Ovary (tissue), 10 donors: Measurements from ENCODE around the gene SERINC5. TPM values are rescaled to one million over a fixed set of nuclear protein-coding genes. Genes with fewer than 3 reads are reported as not detected.
"Not testable (repeated sequence)": the region's sequence is repeated elsewhere in the genome, so short reads cannot be mapped to it uniquely, and the experiment has no call there.

Source experiments
- DNase-seq, 5 donors: peaks; one replicate each; pipeline ENCODE4 v3.0.0-alpha.2; 2019 to 2020
- H3K27ac ChIP-seq, 2 donors: fragments of 200-600 bp; one replicate each; pipeline versions ENCODE4 v1.5.1 to v1.8.0; 2019 to 2022
- H3K27me3 ChIP-seq: fragments of 200-600 bp; one replicate; pipeline ENCODE4 v1.8.0; 2022
- H3K36me3 ChIP-seq: fragments of 200-600 bp; sonication (generic); one replicate; pipeline ENCODE4 v1.5.1; 2019
- H3K4me1 ChIP-seq: one replicate; pipeline ENCODE4 v1.8.1; 2013; ENCODE audit warnings: mild to moderate bottlenecking, moderate library complexity; ENCODE audit not compliant: insufficient read depth
- H3K4me3 ChIP-seq: fragments of 200-600 bp; sonication (generic); one replicate; pipeline ENCODE4 v1.5.1; 2017
- H3K9me3 ChIP-seq, 2 donors: fragments of 200-600 bp in 1 of 2; sonication (generic) in 1 of 2; one replicate each; pipeline versions ENCODE4 v1.5.1 to v1.8.1; 2013 to 2019; ENCODE audit warnings: mild to moderate bottlenecking in 1 of 2, moderate library complexity in 1 of 2
- EP300 ChIP-seq: sonication (generic); formaldehyde crosslinking; IDR thresholded peaks from one replicate; pipeline ENCODE4 v1.6.1; 2017; ENCODE audit warnings: antibody characterized with exemption
- POLR2A ChIP-seq: fragments of 450-650 bp; IDR thresholded peaks from one replicate; pipeline ENCODE4 v1.6.1; 2017; ENCODE audit warnings: antibody characterized with exemption, mild to moderate bottlenecking, moderate library complexity
- WGBS, 3 donors: extraction: QIAGEN DNeasy Blood & Tissue Kit in 1 of 3; methylation state at CpG; one replicate each; pipeline versions ENCODE4 v1.1.5 to v1.1.7; 2013 to 2017; 5-methylcytosine and 5-hydroxymethylcytosine counted together
- intact Hi-C, 4 donors: fragments of 100-400 bp; cut with DNase I; formaldehyde crosslinking; loops; one replicate each; pipeline versions ENCODE4 v1.11.0 to v1.15.1; 2022 to 2023
- long read RNA-seq, 3 donors: library from polyadenylated mRNA in 2 of 3; unstranded in 2 of 3; transcript quantifications; one replicate each; pipeline ENCODE4 v2.0.0 and lab custom pipeline, GENCODE V29; 2021 to 2026
- polyA plus RNA-seq, 2 donors: library from polyadenylated mRNA; stranded (reverse); fragments of 200-250 nt in 1 of 2; fragments of 350-450 nt in 1 of 2; fragmentation: Illumina TruSeq in 1 of 2; extraction: RNeasy Lipid Tissue Mini Kit (QIAGEN cat#74804) in 1 of 2; gene quantifications; one replicate each; pipeline ENCODE4 v1.2.3, GENCODE V29; 2013 to 2014
- total RNA-seq, 7 donors: library from RNA; depleted of rRNA in 2 of 7; stranded (reverse); fragments of >200 nt in 2 of 7; fragmentation: NEBNext Ultra II Directional in 3 of 7; extraction: Animal tissue kit (Norgen Biotek cat#: 25700) in 3 of 7; gene quantifications; one replicate each; pipeline versions ENCODE4 v1.1.0 to v1.2.4, GENCODE V29; 2016 to 2023
- TF ChIP-seq, protein P1 (sequence below), 3 donors: fragments of 450-650 bp in 2 of 3; fragments of 200-600 bp in 1 of 3; IDR thresholded peaks; one replicate each; pipeline versions ENCODE4 v1.5.1 to v1.8.0; 2016 to 2022; ENCODE audit warnings: antibody characterized with exemption in 3 of 3, mild to moderate bottlenecking in 1 of 3
- donor health status: DM: no; HTN: no; CAD: no; lungs with moderate emphysema.
- donor health status: DM: no; HTN: no; CAD: no.
- donor health status: Bipolar disorder and iron deficiency.
- donor health status: DM: yes; HTN: yes; CAD: no.
- donor health status: DM: no; HTN: no; CAD: no.
- donor health status: DM: yes; HTN: yes; CAD: no.

Gene SERINC5
- total RNA-seq, result 10 to 100 TPM; 20.0 to 88.7 (median 49.7) TPM
- 10 to 100 TPM; 12.7 to 19.1 TPM for polyA plus RNA-seq
- long read RNA-seq, donor 1, full-length matches to known transcripts, result 38 of 125 reads
- long read RNA-seq, donor 1, partial matches to known transcripts, result 51 of 125 reads
- long read RNA-seq, donor 1, other reads (novel, unspliced or antisense), result 36 of 125 reads
- long read RNA-seq, donor 2, full-length matches to known transcripts, result 46 of 88 reads
- long read RNA-seq, donor 2, partial matches to known transcripts, result 42 of 88 reads
- long read RNA-seq, donor 2, other reads (novel, unspliced or antisense), result 0 of 88 reads
- long read RNA-seq, donor 3, full-length matches to known transcripts, result 3 of 22 reads
- long read RNA-seq, donor 3, partial matches to known transcripts, result 4 of 22 reads
- long read RNA-seq, donor 3, other reads (novel, unspliced or antisense), result 15 of 22 reads

DNA sequence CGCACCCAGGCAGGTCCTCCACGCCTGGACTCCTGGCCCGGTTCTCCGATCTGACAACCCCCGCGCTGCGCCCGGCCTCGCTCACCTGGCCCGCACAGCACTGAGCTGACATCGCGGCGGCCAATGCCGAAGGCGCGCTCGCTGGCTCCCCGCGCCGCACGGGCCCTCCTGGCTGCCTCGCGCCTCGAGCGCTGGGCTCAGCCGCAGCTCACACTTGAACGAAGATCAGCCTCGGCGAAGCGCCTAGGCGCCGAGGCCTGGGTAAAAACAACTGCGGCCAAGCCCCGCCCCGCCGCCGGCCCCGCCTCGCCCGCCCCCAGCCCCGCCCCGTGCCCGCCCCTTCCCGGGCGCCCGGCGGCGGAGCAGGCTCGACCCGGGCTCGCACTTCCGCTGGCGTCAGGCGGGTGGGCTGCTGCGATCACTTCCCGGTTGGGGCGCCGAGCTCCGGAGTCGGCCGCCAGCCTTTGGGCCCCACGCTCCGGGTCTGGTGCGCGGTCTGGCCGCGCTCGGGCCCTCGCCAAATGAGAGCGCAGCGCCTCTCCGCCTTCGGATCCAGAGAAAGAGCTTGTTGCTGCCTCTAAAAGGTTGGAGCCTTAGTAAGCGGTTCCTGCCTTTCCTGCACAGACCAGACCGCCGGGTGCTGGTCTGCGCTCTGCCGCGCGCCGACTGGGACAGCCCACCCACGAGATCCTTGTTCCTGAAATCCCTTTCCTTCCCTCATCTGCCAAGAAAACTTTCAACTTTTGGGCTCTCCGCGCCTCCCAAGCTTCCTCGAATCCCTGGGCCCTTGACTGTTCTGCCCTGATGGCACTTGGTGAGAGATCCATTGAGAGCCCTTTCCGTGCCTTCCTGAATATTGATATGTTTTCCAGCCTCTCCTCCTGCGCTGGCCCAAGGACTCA, at the start of gene SERINC5:
Gene SERINC5, minus strand, starts transcription at position 238 of the 902 bp plus-strand sequence. Its CDS starts 126 bp downstream, at position 112.
- Histone ChIP-seq H3K27ac (peak within 1 kb of the TSS; percentile 87 to 92), H3K36me3 (no peaks in the 10 kb centered on the region), H3K4me3 (peak within 1 kb of the TSS; percentile 78), H3K9me3 (no peaks in the 10 kb centered on the region), H3K27me3 (no peaks in the 10 kb centered on the region), H3K4me1 (peaks cover 13% of the 10 kb centered on the region)
- TF ChIP-seq, protein P1, sequence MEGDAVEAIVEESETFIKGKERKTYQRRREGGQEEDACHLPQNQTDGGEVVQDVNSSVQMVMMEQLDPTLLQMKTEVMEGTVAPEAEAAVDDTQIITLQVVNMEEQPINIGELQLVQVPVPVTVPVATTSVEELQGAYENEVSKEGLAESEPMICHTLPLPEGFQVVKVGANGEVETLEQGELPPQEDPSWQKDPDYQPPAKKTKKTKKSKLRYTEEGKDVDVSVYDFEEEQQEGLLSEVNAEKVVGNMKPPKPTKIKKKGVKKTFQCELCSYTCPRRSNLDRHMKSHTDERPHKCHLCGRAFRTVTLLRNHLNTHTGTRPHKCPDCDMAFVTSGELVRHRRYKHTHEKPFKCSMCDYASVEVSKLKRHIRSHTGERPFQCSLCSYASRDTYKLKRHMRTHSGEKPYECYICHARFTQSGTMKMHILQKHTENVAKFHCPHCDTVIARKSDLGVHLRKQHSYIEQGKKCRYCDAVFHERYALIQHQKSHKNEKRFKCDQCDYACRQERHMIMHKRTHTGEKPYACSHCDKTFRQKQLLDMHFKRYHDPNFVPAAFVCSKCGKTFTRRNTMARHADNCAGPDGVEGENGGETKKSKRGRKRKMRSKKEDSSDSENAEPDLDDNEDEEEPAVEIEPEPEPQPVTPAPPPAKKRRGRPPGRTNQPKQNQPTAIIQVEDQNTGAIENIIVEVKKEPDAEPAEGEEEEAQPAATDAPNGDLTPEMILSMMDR (IDR thresholded peaks at IDR 0.05), result no peak
- TF ChIP-seq POLR2A (peak; percentile 93), EP300 (peak; percentile 44)
- peak; percentile 85 to 90 (median 88) for DNase-seq
- intact Hi-C loops, result loop anchor here (5.0 to 10.0 kb wide), 4 partner anchors 51 to 114 kb away; no protein-coding TSS in a partner anchor
- 1% methylated on average over 51 to 87 of the region's 87 CpGs for WGBS, 3 donors

DNA sequence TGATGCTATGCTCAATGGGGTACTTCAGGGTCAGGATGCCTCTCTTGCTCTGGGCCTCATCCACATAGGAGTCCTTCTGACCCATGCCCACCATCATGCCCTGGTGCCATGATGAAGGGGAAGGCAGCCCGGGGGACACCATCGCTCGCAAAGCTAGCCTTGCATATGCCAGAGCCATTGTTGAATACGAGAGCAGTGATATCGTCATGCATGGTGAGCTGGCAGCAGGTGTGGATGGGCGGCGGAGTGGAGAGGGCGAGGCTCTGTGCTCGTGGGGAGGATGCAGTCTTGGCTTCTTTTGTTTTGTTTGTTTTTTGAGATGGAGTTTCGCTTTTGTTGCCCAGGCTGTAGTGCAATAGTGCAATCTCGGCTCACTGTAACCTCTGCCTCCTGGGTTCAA, 46.8 kb upstream of the SERINC5 start:
- TF ChIP-seq, protein P1 (IDR thresholded peaks at IDR 0.05), result no peak
- TF ChIP-seq POLR2A (no peak), EP300 (no peak)
- H3K36me3 ChIP-seq, result no peaks in the 10 kb centered on the region
- no peak overlapping the region for H3K4me3 ChIP-seq
- 95 to 96% (median 96%) methylated on average over 11 of the region's 11 CpGs for whole genome bisulfite sequencing, 3 donors
- no peaks in the 10 kb centered on the region for H3K9me3 ChIP-seq
- intact Hi-C loops, result no loop called here
- H3K4me1 ChIP-seq, result no peaks in the 10 kb centered on the region
- H3K27me3 ChIP-seq, result no peaks in the 10 kb centered on the region
- DNase-seq, result no peak
- no peak overlapping the region for H3K27ac ChIP-seq

- H3K27ac ChIP-seq, H3K4me1 ChIP-seq, H3K27me3 ChIP-seq, H3K9me3 ChIP-seq, H3K36me3 ChIP-seq, H3K4me3 ChIP-seq, DNase-seq, intact Hi-C loops: not testable (repeated sequence)
- 80 to 91% (median 91%) methylated on average over 1 to 24 of the region's 34 CpGs for WGBS, 3 donors
These were observed 45.5 kb upstream of the SERINC5 start for GRCh38 chr5:80301342-80301741.

DNA sequence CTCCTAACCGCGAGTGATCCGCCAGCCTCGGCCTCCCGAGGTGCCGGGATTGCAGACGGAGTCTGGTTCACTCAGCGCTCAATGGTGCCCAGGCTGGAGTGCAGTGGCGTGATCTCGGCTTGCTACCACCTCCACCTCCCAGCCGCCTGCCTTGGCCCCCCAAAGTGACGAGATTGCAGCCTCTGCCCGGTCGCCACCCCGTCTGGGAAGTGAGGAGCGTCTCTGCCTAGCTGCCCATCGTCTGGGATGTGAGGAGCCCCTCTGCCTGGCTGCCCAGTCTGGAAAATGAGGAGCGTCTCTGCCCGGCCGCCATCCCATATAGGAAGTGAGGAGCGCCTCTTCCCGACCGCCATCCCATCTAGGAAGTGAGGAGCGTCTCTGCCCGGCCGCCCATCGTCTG, 44.9 kb upstream of the SERINC5 start:
- H3K9me3 ChIP-seq, H3K36me3 ChIP-seq, H3K4me1 ChIP-seq, H3K4me3 ChIP-seq, intact Hi-C loops, H3K27ac ChIP-seq, H3K27me3 ChIP-seq, DNase-seq: not testable (repeated sequence)
- WGBS, 3 donors, result 93 to 94% methylated on average over 9 to 18 of the region's 27 CpGs; no CpG with 5 or more reads in 1 of the 3 donors

GRCh38 chr5:80300125-80300524, 44.3 kb upstream of the SERINC5 start:
- H3K4me3 ChIP-seq, result no peak overlapping the region
- no peaks in the 10 kb centered on the region for H3K4me1 ChIP-seq
- intact Hi-C loops, result no loop called here
- no peaks in the 10 kb centered on the region for H3K9me3 ChIP-seq
- no peak overlapping the region for H3K27ac ChIP-seq
- WGBS, 3 donors, result 86 to 99% (median 97%) methylated on average over 8 of the region's 8 CpGs
- H3K36me3 ChIP-seq, result no peaks in the 10 kb centered on the region
- no peaks in the 10 kb centered on the region for H3K27me3 ChIP-seq
- DNase-seq, result no peak
- TF ChIP-seq POLR2A (no peak), EP300 (no peak)
- TF ChIP-seq, protein P1 (IDR thresholded peaks at IDR 0.05), result no peak
